Measurements from ENCODE around the gene ZKSCAN3.
A peak's percentile ranks its signal among the peaks of the same experiment; 100 is the strongest.
"Not testable (repeated sequence)": the region's sequence is repeated elsewhere in the genome, so short reads cannot be mapped to it uniquely, and the experiment has no call there.

ZKSCAN3 gene

DNA sequence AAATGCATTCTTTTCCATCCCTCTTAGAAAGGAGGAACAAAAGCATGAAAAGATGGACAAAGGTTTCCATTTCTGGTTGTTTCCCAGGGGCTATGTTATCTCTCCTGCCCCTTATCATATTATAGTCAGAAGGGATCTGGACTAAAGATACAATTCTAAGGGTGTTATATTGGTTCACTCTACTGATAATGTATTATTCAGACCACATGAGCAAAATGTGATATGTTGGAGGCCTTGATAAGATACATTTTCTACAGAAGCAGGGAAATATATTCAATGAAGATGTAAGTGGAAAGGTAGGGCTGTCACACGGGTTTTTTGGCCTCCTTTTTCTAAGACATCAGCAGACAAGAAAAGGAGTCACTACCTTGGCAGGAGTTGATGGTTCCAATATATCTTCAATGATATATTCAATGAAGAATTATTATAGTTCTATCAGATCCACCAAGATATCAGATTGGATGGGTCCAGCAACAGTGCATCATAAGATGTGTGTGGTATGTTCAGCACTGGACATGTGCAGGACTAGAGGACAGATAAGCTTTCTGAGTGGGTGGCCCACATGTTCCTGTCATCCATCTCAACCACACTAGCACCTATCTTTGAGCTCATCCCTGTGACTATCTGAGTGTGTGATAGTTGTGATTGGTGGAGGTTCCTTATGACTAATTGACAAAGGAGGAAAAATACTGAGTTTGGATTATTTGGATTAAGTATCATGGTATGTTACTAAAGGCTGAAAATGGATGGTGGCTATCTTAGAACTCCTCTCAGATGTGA, 5.7 kb upstream of the ZKSCAN3 start:
- DNase-seq, result no peak

DNA sequence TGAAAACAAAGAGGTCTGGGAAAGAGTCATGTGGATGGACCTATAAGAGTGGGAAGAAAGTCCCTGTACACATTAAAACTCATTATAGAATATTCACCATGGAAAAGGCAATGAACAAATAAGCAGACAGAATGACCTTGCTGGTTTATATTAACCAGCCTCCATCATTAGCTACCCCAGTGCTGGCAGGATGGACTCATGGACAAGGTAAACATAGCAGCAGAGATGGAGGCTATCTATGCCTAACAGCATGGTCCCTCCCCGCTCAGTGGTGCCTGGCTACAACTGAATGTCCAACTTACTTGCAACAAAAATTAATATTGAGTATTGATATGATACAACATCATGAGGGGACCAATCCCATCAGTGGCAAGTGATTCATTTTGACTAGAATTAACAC, 4.5 kb upstream of the ZKSCAN3 start:
- no peak for DNase-seq

DNA sequence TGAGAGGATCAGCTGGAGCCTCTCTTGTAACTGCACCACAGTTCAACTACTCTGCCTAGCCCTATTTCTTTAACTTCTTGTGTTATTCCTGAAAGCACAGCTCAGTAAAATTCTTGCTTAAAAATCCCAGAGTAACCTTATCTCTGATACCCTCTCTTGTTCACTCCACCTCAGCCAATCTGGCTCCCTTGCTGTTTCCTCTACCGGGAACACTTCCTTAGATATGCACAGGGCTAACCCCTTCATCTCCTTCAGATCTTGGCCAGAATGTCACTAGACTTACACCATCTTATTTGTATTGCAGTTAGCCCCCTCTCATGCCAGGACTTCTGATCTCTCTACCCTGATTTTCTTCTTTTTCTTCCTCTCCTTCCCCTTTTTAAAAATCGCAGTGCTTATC, 2.6 kb upstream of the ZKSCAN3 start:
- no peak for DNase-seq

DNA sequence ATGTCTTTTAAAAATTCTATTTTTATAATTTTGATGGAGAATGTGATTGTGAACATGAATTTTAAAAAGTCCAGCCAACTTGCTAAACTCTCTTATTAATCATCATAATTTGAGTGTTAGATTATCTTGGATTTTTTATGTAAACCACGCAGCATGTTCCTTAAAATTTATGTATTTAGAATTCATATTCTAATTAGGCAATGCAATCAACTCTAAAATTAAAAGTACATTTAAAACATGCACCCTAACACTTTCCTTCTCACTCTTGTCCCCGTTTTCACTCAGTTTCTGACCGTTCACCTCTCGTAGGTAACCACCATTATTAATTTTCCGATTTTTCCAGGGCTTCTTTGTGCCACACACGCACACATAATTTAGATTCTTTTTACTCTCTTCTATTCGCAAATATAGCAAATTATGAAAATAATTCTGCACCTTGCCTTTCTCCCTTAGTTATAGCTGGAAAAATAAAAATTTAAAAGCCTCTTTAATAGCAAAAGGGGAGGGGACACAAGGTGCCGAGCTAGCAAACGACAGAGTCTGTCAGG, 329 bp upstream of the ZKSCAN3 start:
- DNase-seq, result no peak

DNA sequence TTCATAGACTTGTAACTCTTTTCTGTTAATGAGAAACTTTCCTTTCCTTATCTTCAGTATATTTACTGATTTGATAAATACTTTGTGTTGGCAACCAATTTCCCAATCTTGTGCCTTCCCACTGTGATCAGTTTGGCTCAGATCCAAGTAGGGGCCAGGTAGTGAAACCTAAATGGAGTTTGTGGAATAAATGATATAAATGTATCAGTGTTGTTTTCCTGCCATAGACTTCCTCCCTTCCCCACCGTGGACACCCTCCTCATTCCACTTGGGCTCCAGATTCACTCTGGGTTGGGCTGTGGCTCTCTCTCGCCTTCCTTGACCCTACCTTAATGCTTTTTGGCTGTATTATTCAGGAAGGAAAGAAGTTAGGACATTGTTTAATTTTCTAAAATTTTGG, 1.3 kb downstream of the ZKSCAN3 start:
- no peak for DNase-seq

DNA sequence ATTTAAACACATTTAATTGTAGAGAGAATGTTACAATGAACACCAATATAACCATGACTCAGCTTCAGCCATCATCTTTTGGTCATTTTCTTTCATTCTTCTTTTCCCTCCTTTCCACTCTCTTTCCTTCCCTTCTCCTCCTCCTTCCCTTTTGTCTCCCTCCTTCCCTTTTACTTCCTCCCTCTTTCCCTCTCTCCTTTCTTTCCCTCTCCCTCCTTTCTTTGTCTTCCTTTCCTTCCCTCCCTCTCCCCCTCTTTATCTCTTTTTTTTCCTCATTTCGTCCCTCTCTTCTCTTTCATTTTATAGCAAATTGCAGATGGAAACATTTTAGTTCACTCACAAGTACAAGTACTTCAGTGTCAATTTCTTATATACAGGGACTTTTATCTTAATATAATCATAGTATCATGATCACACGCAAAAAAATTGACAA, 1.8 kb downstream of the ZKSCAN3 start:
- DNase-seq, result no peak

DNA sequence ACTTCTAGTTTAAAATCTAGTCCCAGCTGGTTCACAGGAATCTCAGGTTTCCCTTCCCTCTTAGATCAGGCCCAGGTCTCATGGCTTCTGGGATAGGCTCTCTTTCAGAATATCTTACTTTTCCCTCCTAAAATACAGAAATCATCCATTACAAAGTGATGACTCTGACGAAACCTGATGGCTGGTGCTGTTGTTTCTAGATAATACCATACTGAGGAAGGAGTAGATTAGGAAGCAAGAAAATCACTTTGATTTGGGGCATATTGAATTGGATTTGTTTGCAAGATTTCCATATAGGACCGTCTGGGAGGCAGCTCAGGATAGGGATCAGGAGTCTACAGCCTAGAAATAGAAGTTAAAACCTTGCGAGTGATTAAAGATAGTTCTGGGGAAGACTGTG, 3.6 kb downstream of the ZKSCAN3 start:
- DNase-seq, result no peak

DNA sequence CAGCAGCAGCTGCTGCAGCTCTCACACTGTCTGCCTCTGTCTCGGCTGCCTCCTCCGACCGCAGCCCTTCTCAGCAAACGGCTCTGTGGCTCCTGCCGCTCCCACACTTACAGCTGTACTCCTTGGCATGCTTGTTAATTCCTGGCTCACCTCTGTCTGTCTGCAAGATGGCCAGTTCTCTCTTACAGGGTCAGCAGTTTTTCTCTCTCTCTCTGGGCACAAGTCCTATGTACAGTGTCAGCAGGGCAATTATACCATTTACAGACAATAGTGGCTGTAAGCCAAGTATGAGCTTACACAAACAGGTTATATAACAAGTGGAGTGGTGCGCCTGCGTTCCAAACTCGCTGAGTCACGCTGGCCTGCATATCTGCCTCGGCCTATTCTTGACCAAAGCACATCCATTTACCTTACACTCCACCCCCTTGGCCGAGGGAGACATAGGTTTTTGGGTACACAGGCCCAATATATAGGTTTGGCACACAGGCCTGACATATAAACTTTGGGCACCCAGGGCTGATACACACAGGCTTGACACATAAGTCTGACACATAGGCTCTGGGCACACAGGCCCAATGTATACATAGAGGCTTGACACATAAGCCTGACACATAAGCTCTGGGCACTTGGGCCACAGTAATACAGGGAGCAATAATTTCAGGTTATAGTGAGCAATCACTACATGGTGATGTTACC, 4.4 kb downstream of the ZKSCAN3 start:
- DNase-seq, result no peak

DNA sequence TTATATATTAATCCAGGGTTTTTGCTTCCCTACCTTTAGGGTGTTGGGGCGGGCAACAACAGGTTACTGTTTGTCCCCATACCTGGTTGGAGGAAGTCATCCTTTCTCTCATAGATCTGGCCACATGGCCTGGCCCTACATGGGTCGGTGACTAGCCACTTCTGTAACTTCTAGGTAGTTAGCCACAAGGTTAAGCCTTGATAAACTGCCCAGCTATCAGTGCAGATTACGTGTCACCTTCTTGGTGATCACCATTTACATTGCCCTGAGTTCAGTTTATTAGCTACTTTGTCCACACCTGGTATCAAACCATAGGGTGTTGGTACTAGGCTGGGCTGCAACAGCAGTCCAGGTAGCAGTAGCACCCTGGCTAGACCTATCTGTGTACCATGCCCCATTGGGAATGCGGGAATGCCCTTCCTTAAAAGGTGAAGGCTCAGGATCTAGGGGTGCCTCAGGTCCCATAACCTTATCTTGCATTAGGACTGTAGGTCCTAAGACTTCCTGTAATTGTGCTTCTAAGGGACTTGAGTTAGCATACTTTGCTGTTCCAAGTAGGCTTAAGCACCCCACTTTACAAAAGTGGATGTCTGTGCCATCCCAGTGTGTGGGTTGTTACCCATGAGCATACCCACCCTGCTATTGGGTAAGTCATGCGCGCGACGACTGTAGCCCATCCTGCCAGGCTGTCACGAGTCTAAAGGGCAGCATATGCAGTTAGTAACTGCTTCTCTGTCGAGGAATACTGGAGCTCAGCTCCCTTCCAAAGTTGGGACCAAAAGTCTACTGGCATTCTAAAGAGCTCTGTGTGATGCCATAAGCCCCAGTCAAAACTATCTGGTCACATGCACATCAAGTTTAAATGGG, 5.2 kb downstream of the ZKSCAN3 start:
- DNase-seq, result no peak

DNA sequence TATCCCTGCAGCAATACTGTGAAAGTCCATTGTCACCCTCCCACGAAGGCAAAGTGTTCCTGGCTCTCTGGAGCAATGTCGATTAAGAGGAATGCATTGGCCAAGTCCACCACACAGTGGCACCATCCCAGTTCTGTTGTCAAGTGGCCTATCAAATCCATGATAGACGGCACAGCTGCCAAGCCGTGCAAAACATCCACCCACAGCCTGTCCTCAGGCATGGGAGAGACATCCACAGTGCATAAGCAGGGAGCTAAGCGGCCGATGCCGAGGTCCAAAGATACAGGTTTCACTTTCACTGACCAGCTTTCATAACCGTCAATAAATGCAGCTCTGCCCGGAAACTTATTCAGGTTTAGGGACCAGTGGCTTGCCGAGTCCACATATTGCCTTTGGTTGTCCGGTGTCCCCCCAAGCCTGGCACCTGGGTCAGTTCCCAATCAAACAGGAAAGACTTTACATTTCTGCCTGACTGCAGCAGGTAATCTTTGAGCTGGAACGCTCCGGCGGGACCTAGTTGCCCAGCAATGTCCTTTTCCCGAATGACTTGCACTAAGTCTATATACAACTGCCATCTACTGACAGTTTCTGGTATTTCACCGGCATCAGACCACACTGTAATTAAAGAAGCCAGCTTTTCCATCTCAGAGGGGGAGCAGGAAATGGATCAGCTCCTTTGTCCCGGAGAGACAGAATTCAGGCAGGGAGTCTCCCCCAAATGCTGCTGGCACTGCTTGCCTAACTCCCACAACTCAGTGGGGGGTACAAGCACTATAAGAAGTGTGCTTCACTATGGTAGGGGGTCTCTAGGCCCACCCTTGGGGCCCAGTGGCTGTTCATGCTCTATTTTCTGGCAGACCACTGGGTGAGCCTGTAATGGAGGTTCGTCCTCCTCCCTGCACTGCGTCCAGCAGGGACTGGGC, 6.3 kb downstream of the ZKSCAN3 start:
- DNase-seq, result peak; percentile 81

DNA sequence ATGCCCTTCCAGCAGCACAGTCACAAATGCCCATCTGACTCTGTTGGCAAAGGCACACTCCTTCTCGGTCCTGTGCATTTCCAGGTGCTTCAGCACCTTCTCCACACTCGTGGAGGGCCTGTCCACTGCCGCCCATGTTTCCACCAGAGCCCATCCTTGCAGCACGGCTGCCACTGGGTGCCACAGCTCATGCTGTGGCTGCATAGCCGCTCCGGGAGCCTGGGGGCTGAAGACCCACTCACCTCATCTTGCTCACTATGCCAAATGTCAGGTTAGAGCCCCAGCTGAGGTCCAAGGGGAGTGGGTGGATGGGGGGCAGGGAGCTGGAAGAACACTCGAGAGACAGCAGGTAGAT, 6.9 kb downstream of the ZKSCAN3 start:
- no peak for DNase-seq

DNA sequence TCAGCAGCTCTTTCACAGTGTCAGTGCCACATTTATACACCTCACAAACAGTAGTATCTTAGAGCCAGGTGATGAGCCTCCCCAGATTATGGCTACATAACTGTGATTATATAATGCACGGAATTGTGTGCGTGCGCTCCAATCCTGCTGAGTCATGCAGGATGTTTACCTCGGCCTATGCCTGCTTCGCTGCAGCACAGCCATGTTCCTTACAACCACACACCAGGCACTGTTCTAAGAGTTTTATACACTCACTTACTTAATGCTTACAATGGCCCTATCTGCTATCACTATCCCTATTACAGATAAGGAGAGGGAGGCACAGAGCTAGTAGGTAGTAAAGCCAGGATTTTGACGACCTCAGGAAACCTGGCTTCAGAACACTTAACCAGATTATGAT, 7.3 kb downstream of the ZKSCAN3 start:
- DNase-seq, result no peak

DNA sequence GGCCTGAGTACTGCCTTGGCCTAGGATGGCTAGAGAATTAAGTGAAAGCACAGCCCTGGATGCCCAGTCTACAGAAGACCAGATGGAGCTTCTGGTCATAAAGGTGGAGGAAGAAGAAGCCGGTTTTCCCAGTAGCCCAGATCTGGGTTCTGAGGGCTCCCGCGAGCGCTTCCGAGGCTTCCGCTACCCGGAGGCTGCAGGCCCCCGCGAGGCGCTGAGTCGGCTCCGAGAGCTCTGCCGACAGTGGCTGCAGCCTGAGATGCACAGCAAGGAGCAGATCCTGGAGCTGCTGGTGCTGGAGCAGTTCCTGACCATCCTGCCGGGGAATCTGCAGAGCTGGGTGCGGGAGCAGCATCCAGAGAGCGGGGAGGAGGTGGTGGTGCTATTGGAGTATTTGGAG, 9.8 kb downstream of the ZKSCAN3 start:
- not testable (repeated sequence) for DNase-seq

DNA sequence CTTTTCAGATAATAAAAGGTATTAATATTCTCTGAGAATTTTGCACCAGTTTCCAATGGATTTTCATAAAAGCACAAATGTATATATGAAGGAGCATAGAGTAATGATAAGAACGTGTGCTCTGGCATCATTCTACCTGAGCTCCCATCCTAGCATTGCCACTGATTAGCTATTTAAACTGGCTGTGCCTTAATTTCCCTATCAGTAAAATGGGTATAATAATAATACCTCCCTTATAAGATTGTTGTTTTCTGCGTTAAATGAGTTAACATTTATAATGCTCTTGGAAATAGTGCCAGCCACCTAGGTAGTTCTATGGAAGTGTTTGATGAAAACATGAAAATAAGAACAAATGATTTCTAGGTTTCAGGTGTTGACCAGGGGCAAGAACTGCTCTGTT, 11.2 kb downstream of the ZKSCAN3 start:
- no peak for DNase-seq

DNA sequence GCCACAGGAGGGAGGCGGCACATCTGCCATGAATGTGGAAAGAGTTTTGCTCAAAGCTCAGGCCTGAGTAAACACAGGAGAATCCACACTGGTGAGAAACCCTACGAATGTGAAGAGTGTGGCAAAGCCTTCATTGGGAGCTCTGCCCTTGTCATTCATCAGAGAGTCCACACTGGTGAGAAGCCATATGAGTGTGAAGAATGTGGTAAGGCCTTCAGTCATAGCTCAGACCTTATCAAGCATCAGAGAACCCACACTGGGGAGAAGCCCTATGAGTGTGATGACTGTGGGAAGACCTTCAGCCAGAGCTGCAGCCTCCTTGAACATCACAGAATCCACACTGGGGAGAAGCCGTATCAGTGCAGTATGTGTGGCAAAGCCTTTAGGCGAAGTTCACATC, 15.8 kb downstream of the ZKSCAN3 start:
- not testable (repeated sequence) for DNase-seq

DNA sequence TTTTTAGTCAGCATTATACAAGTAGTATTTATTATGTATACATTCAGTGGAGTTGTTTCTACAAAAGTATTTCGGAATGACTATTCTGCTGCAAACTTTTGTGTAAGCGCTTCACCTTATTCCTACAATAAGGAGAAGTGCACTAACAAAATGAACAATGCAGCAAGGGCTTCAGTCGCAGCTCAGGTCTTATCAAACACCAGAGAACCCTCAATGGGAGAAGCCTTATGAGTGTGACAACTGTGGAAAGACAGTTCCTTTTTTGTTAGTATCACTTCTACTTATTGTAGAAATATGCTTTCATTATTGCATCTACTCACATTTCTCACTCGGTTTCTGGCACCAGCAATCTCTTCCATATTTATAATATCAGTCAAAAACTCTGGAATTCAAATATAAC, 18.8 kb downstream of the ZKSCAN3 start:
- DNase-seq, result no peak

DNA sequence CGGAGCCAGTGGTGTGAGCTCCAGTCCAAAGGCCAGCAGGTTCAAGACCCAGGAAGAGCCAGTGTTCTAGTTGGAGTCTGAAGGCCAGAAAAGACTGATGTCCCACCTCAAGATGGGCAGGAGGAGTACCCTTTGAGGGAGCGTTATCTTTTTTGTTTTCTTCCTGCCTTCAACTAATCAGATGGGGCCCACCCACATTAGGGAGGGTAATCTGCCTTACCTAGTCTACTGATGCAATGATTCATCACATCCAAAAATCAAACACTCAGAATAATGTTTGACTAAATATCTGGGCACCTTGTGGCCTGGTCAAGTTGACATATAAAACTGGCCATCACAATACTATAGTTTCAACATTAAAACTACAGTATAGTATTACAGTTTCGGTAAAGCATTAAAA, 19.7 kb downstream of the ZKSCAN3 start:
- no peak for DNase-seq

DNA sequence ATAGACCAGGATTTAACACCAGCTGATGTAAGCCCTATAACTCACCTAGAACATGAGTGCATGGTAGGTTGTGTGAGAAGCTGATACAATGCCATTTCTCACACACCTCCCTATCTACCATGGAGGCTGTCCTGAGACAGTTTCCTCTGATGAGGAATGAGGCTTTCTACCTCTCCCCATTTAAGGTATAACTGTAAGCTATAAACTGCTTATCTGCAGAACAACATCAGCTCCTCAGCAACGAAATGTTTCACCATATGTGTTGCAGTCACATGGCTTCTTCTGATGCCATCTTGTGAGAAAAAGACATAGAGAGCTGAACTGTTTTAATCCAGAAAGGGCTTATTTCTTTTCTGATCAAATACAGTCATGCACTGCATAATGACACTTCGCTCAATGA, 20.7 kb downstream of the ZKSCAN3 start:
- DNase-seq, result no peak

DNA sequence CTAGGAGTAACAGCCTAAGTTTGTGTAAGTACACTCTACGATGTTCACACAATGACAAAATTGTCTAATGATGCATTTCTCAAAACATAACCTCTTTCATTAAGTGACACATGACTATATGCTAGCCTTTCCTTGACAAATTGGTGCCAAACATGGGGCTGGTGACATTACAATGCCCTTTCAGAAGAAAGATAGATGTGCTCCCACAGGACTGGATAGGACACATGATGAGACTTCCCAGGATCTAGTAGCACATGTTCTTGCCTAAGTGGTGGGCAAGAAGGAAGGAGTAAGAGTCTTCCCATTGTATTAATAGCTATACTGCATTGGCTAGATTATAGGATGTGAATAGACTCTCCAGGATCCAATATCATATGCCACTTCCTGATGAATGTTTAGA, 21.5 kb downstream of the ZKSCAN3 start:
- DNase-seq, result no peak

DNA sequence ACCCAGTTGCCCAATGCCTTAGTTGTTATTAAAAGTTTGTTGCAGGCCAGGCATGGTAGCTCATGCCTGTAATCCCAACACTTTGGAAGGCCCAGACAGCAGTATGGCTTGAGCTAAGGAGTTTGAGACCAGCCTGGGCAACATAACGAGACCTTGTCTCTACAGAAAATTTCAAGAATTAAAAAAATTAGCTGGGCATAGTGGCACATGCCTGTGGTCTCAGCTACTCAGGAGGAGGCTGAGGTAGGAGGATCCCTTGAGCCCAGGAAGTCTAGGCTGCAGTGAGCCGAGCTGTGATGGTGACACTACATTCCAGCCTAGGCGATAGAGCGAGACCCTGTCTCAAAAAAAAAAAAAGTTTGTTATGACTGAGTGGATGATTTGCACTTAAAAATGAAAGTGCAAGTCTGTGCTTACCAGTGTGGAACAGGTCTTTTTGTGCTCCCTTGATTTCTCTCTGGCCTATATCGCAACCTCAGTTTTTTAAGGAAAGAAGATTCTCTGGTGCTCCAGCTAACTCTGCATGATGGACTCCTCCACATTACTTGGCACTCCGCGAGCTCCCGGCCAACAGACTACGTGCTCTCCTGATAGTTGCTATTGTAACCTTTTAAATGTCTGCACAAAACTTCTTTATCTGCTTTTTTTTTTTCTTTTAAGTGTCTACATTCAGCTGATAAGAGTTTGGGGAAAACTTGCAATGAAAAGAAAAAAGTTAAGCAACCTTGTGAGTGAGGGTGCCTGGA, 22.1 kb downstream of the ZKSCAN3 start:
- no peak for DNase-seq

DNA sequence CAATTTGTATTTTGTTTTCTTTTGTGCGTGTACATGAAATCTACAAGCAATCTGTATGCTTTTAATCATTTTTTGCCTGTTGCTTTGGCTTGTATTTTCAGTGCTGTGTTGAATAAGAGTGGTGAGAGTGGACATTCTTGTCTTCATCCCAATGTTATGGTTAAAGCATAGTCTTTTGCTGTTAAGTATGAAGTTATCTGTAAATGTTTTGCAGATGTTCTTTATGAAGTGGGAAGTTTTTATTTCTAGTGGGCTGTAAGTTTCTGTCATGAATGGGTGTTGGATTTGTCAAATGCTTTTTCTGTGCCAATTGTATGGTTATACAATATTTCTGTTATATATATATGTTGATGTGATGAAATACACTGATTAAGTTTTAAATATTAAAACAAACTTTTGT, 24.2 kb downstream of the ZKSCAN3 start:
- no peak for DNase-seq
